ENCODE results near the gene FMO2.
"Not testable (repeated sequence)": the region's sequence is repeated elsewhere in the genome, so short reads cannot be mapped to it uniquely, and the experiment has no call there.

FMO2 gene

GRCh38 chr1:171219346-171220080, 34.4 kb downstream of the FMO2 start:
- DNase-seq (ENCODE audit: low read depth): peak; percentile 36

DNA sequence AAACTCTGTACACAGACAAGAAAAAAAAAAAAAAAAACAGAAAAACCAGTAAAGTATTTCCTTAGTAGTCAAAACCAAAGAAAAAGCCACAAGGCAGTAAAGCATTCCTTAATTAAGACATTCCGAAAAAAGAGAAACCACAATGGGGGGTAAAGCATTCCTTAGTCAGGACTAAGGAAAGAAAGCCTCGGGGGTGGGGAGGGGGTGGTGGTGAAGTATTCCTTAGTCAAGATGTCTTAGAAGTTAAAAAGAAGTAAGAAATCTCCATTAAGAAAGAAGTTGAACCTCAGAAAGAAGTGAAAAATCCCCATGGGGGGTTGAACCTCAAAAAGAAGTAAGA, 35.0 kb downstream of the FMO2 start:
- DNase-seq (ENCODE audit: low read depth): peak; percentile 50

GRCh38 chr1:171220581-171221054, 35.5 kb downstream of the FMO2 start:
- DNase-seq (ENCODE audit: low read depth): peak; percentile 20

GRCh38 chr1:171221665-171222591, 36.8 kb downstream of the FMO2 start:
- no peak for DNase-seq (ENCODE audit: low read depth)

DNA sequence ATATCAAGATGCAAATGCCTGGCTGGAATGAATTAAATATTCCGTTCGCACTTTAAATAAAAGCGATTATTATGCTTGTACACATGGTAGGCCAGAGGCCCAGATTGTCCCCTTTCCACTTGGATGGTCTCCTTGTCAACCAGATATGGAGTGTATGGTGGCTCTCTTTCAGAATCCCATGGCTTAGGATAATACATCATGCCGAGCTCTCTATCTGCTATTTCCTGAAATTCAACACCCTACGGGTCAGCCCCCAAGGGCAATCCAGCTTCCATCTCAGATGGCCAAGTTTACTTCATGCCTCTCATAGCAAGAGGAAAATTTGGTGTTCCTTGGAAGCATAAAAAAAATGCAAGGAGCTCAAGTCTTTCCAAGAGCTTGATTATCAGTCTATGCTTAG, 37.8 kb downstream of the FMO2 start:
- no peak for DNase-seq (ENCODE audit: low read depth)

DNA sequence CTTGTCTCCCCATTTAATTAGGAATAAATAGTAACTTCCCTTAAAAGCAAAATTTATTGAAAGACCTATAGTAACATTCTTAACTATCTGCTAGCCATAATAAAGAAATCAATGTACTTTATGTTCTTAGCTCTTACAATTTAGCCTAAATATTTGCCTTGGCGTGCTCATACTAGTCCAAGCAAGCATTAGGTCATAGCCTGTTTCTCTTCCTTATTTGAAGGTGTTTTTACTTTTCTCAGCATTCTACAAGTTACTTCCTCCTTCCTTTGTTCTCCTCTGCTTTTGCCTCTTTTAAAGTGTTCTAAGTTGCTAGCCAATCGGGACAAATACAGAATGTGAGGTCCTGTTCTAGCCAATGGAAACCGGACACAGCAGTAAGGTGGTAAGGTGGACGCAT, 39.2 kb downstream of the FMO2 start:
- not testable (repeated sequence) for DNase-seq (ENCODE audit: low read depth)

GRCh38 chr1:171226747-171227370, 41.8 kb downstream of the FMO2 start:
- peak; percentile 78 for DNase-seq (ENCODE audit: low read depth)

GRCh38 chr1:171231326-171231725, 46.2 kb downstream of the FMO2 start:
- DNase-seq (ENCODE audit: low read depth): no peak

DNA sequence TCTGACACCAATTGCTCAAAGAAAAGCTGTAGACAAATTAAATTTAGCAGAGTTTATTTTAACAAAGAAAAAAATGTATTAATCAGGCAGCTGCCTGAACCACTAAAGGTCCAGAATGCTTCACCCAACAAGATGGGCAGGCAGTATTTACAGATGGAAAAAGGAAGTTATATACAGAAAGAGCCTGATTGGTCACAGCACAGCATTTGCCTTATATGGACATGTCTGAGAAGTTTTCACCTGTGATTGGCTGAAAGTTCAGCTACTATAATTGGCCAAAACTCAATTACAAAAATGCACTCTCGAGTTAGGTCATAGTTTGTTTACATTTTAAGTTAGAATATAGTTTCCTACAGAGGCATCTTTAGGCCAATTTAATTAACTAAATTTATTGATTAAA, 48.1 kb downstream of the FMO2 start:
- DNase-seq (ENCODE audit: low read depth): no peak

DNA sequence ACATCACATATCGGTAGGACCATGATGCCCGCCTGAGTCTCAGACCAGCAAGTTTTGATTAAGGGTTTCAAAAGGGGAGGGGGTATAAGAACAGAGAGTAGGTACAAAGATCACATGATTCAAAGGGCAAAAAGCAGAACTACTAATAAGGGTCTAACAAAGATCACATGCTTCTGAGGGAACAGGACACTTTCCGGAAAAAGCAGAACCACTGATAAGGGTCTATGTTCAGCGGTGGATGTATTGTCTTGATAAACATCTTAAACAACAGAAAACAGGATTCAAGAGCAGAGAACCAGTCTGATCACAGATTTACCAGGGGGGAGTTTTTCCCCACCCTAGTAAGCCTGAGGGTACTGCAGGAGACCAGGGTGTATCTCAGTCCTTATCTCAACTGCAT, 51.1 kb downstream of the FMO2 start:
- DNase-seq (ENCODE audit: low read depth): not testable (repeated sequence)

GRCh38 chr1:171243878-171244277, 58.8 kb downstream of the FMO2 start:
- no peak for DNase-seq (ENCODE audit: low read depth)

DNA sequence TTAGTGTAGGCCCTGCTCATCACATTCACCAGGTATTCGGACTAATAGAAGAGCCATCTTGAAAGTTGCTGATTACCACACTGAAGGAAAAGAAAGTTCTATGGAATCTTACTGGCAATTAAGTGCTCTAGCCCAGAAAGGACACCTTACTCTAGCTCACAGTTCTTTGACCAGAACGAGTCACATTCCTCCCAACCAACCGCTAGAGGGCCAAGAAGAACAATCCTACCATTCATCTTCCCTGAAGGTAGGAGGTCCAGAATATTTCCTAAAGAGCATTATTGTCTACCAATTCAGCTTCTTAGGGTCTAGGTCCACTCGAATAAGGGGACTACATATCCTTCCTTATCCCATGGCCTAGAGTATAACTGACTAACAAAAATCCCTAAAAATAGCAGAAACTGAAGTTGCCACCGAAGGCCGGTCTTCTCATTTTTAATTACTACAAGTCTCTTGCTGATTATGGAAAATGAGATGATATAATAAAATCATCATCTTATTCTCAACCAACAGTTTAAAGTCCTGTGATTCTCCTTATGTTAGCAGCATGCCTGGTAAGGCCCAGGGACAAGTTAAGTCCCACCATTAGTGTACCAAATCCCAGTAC, 60.5 kb downstream of the FMO2 start:
- DNase-seq (ENCODE audit: low read depth): peak; percentile 24

GRCh38 chr1:171247501-171247900, 62.4 kb downstream of the FMO2 start:
- no peak for DNase-seq (ENCODE audit: low read depth)

GRCh38 chr1:171248302-171248701, 63.2 kb downstream of the FMO2 start, which contains the start of gene FMO1:
TSS of gene FMO1 (plus strand) at chr1:171248494. CDS start at chr1:171258088, 9,594 bp downstream.
- no peak for DNase-seq (ENCODE audit: low read depth)

DNA sequence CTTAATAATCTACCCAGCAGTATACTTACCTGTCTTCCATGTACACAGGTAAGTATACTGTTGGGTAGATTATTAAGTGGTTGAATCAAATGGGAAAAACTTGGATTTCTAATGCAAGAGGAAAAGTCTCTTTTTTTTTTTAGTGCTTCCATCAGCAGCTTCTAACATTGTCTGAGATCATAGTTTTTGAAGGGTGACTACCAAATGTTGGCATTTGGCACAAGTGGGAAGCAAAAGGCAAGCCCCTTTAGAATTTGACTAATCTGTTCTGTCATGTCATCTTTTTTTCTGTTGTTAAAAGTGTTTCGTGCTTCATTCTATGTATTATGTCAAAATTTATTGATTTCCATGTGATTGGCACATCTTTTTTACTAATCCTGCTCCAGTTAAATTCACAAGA, 63.7 kb downstream of the FMO2 start:
- DNase-seq (ENCODE audit: low read depth): no peak

- DNase-seq (ENCODE audit: low read depth): no peak
Measured at GRCh38 chr1:171250263-171250662, 65.2 kb downstream of the FMO2 start.

DNA sequence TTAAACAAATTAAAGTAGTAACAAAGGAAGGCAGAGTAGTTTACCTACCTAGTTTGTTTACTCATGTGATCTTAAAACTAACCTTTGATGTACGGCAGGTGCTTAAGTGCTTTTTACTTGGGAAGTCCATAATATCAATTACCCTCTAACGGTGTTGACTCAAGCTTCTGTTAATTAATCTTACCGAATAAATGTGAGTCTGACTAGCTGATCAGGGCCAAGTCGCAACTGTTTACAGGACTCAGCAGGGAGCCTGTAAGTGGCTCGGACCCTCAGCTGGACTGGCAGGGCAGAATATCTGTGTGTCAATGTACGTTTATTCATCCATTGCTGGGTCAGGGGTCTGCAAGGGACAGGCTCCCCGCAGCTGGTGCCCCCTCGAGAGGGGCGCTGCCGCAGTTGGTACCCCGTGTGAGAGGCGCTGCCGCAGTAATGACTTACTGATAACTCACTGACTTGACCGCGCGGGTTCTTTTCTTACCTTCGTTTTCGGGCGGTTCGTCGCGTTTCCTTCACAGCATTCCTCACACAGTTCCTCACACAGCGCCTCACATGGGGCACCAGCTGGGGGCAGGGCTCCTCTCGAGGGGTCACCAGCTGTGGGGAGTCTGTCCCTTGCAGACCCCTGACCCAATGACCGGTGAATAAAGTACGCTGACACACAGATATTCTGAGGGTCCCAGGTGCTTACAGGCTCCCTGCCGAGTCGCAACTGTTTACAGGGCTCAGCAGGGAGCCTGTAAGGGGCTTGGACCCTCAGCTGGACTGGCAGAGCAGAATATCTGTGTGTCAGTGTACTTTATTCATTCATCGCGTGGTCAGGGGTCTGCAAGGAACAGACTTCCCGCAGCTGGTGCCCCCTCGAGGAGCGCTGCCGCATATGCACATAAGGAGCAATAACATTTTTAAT, 66.2 kb downstream of the FMO2 start:
- DNase-seq (ENCODE audit: low read depth): peak; percentile 18

DNA sequence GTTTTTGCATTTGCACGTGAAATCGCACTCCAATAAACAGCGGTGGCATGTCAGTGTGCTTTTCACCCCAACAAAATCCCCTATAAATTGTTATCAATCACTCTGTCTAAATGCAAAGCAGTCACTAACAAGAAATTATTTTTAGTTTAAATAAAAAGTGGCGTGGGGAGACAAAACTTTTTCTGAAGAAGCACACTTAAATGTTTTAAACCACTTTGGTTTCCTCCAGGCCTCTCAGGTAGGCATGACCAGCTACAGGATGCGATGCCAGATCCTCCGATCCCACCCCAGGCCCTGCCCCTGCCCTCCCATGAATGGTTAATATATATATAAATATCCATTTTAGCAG, 66.8 kb downstream of the FMO2 start:
- no peak for DNase-seq (ENCODE audit: low read depth)

- no peak for DNase-seq (ENCODE audit: low read depth)
Measured at GRCh38 chr1:171252482-171252881, 67.4 kb downstream of the FMO2 start.

- DNase-seq (ENCODE audit: low read depth): no peak
Measured at GRCh38 chr1:171254859-171255258, 69.8 kb downstream of the FMO2 start.

- DNase-seq (ENCODE audit: low read depth): peak; percentile 67
Measured at GRCh38 chr1:171256940-171257606, 72.0 kb downstream of the FMO2 start.
